Hematopoietic multipotent progenitor cell treated with erythropoietin and hydrocortisone succinate and interleukin-3 and kit ligand, for 6 days (in vitro differentiated cells): ENCODE data around the gene ACSL1.
"Not testable (repeated sequence)": the region's sequence is repeated elsewhere in the genome, so short reads cannot be mapped to it uniquely, and the experiment has no call there.

Source experiments
- DNase-seq: peaks from one replicate; pipeline ENCODE4 v3.0.0-alpha.2; 2015

ACSL1 gene

DNA sequence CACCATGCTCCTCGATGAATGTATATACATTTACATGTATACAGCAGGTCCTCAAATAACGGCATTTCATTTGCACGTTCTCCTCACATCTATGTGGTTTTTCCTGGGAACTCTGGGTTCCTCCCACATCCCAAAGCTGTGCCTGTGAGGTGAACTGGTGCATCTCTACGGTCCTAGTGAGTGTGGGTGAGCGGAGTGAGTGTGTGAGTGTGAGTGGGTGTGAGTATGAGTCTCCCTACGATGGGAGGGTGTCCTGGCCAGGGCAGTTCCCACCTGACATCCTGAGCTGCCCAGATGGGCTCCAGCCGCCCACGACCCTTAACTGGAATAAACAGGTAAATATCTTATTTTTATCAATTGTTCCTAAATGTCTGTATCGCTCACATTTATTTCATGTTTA is 40.0 kb downstream of the ACSL1 start:
- no peak for DNase-seq

DNA sequence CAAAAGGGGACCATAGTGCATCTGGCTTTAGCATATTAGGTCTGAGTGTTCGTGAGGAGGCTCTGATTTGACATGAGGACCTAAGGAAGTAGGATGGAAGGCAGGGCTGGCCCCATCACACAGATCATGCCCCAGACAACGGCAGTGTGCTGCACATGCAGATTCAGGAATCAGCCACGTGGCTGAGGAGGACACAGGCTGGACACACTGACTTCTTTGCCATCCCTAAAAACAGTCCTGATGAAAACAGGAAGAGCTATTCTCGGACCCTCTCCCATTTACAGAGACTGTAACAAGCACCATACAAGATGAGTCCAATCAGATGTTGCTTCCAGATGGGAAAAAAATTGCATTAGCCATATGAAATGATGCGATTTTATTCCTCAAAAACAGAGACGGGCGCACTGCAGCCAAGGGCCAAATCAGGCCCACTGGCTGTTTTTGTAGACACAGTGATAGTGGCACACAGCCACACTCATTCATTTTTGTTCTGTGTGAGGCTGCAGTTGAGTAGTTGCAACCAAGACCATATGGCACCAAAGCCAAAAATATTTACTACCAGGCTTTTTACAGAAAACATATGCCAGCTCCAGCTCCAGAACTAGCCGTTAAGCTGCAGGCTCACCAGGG is 41.0 kb downstream of the ACSL1 start:
- no peak for DNase-seq

DNA sequence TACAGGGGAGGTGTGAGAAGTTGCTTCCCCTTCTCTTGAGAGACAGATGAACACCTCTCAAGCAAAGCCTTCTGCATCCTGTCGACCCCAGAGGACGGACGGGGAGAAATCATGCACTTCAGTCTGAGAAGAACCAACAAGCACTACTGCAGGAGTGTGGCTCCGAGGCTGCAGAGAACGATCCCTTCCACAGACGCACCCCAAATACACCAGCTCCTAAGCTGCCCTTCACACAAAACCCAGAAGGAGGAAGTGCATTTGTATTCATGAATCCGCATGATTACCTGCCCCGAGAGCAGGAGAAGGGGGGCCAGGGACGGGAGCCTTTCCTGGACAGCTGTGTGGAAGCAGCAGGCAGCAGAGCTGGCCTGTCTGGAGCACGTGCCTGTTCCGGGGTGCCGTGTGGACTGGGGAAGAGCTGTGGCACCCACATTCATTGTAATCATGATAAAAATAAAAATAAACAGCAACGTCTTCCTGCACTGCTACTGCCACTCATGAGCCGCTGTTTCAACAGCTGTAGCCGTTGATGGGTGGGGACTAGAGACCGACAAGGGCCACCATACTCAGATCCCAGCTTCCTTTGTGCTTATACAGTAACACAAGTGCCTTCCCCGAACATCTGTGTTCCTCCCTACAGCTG is 42.9 kb downstream of the ACSL1 start:
- DNase-seq = peak; percentile 60

DNA sequence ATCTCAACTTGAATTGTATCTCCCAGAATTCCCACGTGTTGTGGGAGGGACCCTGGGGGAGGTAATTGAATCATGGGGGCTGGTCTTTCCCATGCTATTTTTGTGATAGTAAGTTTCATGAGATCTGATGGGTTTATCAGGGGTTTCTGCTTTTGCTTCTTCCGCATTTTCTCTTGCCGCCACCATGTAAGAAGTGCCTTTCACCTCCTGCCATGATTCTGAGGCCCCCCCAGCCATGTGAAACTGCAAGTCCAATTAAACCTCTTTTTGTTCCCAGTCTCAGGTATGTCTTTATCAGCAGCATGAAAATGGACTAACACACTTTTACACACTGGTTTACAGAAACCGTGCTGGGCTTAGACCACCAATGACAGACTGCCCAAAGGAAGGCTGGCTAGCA is 46.6 kb downstream of the ACSL1 start:
- DNase-seq = not testable (repeated sequence)

DNA sequence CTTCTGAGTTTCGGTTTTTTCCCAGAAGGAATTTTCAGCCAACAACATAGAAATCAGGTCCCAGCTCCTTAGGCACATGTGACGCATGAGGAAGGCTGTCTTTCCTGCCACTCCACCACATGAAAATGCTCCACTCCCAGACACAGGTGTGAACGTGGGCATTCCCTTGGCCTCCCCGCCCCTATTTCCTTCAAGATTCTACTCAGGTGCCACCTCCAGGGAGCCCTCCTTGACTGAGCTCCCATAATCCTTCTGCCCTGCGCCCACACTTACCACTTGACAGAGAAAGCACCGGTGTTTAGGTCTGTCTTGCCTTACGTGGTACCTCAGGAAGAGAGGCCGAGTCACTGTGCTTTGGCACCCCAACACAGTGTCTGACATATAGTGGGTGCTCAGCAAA is 47.4 kb downstream of the ACSL1 start:
- DNase-seq = no peak

DNA sequence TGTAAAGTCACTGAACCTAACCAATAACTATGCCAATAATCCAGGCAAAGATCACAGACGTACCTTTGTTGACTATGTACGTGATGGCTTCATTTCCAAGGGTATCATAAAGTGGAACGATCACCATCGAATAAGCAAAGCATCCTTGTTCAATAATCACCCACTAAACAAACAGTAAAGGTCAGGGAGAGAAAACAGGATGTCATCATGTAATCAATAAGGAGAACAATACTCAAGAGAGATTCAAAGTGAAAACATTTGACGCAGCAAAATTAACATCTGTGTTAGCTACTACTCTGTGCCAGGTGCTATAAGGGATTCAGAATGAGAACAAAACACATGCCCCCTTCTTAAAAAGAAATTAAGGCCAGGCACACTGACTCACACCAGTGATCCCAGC is 48.9 kb downstream of the ACSL1 start:
- no peak for DNase-seq

DNA sequence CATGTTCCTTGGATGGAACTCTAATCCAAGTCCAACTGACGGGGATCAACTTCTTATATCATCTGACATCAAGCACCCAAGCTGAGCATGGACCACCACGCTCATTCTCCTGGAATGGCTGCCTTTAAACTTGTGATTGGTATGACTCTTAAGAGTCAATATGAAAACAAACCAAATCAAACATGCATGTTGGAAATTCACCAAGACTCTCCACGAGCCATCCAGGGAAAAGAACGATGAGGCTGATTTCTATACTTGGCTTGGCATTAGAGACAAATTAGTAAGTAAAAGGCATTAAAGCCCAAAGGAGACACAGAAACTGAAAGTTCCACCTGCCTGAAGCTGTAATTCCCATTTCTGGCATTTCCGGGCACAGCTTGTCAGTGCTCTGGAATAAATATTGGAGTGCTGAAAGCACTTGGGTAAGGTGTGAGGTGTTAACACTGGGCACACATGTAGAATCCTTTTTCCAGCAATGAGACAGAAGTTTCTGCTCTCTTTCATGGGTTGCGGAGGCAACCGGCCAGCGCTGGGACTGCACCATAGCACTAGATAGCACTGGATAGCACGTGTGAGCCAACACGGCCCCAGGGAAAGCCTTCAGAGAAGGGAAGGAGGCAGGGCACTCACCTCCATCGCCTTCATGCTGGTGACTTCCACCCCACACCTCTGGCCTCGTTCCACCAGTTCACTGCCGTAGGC is 49.8 kb downstream of the ACSL1 start:
- no peak for DNase-seq

DNA sequence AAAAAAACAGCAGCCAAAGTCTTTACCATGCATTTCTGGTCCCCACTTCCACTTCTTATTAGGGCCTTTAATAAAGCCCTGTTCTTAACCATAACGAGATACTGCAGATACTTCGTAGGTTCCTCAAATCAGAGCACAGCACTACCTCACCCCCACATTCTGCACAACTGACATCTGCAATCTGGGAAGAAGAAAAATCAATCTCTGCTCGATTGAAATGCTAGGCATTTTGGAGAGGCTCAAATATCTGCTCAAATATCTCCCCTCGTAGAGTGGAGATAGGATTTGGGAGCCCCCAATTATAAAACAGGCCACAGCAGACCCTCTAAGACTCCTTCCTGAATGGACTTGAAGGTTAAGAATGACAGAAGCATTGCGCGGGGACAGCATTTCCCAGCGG is 51.6 kb downstream of the ACSL1 start:
- DNase-seq = no peak

DNA sequence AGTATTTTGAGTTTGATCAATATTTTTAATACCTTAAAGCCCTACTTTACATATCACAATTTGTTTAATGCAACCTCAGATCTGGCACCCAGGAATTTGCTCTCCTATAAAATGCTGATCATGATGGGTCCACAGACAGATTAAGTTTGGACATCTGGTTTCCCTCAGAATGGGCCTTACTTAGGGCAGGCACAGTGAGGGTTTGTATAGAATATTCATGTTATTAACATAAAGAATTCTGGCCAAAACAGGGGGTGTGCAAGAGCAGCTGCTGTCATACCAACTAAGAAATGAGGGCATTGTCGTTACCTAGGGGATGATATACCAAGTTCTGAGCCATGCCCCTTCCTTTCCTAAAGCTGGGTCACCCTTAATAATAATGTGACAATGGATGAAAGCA is 54.4 kb downstream of the ACSL1 start:
- DNase-seq = no peak

DNA sequence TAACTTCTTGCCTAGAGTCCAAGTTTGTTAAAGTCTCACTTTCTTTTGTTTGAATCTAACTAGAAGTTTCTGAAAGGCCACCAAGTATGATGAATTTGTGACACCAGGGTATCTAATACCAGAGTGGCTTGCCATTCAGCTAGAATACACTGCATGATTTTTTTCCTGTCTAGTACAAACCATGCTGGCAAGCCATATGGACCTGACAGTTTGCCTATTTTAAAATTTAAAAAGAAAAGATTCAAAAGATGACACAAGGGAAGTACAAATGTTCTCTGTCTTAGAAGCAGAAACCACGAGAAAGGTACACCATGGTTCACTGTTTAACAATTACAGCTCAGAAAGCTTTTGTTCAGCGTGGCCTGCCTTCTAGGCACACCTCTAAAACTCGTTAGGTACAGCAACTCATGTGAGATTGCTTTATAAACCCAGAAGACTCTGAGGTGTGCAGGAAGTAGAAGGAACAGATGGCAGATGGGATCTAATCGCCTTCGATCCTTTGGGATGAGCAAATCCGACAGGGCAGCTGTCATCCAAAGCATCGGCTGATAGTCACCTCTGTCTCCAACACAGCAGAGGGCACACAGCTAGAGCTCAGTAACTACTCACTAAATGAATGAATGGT is 56.5 kb downstream of the ACSL1 start:
- DNase-seq = no peak

DNA sequence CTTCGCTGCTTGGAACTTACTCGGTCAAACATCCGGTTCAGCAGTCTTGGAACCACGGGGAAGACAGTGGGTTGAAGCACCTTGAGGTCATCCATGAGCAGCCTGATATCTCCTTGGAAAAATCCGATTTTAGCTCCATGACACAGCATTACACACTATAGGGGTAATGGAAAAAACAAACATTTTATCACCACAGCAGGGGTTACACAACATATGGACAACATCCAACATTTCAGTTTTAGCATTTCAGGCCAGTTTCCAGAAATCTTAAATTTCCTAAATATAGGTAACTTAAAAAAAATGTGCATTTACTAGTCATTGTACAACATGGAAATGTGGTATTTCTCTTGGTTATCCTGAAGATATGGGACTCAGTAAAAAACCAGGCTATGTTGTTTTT is 57.5 kb downstream of the ACSL1 start:
- no peak for DNase-seq

DNA sequence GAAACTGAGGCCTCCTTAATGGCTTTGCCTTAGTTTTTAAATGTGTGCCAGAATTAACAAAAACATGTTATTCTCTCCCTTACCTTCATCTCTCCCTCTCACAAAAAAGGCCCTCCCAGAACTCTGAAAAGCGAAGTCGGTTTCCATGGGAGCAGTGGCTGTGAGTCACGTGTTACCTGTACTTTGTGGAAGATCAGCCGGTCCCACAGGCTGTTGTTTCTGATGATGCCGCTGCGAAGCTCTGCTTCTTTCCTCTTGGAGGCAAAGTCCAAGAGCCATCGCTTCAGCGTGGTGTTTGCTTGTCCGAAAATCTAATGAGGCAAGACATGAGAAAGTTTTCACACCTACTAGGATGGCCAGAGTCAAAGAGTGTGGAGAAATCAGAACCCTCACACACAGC is 59.3 kb downstream of the ACSL1 start:
- DNase-seq = no peak

DNA sequence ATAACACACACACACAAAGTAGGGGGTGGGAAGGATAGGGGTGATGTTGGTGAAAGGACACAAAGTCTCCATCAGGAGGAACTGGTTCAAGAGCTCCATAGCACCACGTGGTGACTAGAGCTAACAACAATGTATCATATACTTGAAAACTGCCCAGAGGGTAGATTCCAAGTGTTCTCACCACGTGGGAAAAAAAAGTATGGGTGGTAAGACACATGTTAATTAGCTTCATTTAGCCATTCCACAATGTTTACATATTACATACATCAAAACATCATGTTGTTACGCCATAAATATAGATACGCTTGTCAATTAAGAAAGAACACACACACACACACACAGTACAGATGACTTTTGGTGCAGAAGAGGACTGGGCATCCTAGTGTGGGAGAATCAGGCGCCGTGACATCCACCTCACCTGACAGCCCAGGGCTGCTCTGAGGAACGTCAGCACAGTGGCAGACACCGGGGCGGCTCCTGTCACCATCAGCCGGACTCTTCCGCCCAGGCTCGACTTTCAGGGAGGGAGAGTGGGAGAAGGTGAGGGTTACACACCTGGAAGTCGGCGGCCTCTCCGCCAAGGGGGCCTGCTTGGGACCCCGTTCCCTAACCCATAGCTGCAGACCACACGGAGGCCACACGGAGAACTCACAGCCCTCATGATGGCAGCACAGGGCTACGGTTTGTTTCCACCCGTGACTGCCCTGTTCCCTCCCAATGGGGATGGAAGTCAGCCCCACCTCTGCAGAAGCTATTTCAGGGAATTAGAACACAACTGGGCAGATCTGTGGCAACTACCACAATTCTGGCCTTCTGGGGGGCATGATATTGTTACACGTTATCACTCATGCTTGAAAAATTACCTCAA is 60.1 kb downstream of the ACSL1 start:
- no peak for DNase-seq

DNA sequence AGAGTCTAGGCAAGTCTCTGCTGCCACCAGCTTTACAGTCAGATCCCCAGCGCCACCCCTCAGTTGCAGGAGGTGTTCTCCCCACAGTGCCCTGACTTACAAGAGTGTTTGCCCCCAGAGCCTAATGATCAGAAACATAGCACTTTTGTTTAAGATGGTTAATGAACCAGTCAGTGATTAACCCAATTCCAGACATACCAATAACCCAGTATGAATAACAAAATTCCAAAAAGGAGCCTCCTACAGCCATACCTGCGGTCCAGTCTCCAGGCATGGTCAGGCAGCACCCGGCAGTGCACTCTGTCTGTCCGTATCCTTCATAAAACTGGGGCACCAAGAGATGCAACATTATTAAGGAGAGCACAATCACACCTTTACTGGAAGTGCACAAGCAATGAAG is 61.2 kb downstream of the ACSL1 start:
- DNase-seq = no peak

DNA sequence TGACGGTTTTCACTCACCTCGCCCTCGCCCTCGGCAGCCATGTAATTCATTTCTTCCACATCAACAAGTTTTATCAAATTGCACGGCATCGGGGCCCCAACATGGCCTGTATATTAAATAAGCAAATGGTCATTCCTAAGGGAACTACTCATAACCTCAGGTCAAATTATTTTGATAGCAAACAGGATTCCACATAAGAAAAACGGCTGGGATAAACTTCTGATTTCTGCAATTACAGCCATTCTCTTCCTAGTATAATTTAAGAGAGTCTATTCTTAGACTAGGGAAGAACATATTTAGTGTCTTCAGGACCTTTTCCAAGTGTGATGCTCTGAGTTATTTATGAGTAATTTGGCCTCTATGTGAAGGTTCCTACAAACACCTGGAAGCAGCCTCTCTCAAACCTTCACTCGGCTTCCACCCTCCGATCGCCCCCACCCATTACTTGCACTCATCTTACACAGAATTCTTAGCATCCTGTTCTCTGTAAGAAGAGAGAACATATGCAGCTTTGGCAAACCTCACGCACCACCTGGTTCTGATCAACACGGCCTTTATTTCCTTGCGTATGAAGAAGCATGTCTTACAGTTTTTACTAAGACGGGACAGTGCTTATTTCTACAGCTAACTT is 62.5 kb downstream of the ACSL1 start:
- no peak for DNase-seq

DNA sequence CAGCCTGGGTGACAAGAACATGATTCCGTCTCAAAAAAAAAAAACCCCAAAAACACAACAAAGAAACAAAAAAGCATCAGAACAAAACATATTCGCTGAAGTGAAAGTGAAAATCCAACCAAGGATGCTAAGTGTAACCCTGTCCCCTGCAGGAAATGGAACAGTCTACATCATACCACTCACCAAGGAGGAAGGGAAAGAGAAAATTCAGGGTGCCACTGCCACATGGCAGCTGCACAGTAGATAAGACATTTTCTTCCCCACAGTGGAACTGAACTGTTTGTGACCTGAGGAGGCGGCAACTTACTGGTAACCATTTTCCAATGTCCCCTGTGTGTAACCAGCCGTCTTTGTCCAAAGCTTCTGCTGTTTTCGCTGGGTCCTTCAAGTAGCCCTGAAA is 63.7 kb downstream of the ACSL1 start:
- peak; percentile 71 for DNase-seq

DNA sequence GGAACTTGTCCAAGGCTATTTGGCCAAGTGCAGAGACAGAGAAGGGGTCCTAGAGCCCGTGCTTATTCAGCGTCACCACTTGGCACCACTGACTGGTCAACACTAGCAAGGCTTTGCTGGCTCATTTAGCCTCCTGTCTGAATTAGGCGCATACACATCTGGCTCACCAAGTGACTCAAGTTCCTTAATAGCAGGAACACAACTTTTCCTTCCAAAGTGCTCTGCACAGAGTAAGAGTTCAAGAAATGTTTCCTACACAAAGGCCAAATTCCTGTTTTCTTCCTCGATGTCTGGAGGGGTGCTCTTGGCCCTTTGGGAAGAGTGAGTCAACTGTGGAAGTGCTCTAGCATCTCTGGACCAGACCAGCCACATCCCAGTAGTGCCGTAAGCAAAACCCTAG is 65.1 kb downstream of the ACSL1 start:
- DNase-seq = no peak

DNA sequence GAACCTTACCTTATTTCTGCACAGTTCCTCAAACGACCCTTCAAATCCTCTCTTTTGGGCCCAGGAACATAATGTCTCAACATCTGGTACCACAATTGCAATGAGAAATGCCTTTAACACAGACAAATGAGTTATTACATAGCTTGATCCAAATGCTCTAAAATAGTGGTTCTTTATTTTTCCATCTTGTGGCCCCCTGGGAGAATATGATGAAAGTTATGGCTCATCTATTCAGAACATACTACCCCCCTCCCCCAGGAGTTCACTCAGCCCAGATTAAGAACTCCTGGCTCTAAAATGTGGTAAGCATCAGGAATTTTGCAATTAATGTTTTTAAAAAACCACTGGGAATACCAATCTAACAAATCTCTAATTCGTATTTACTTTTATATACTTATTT is 68.0 kb downstream of the ACSL1 start:
- DNase-seq = no peak

DNA sequence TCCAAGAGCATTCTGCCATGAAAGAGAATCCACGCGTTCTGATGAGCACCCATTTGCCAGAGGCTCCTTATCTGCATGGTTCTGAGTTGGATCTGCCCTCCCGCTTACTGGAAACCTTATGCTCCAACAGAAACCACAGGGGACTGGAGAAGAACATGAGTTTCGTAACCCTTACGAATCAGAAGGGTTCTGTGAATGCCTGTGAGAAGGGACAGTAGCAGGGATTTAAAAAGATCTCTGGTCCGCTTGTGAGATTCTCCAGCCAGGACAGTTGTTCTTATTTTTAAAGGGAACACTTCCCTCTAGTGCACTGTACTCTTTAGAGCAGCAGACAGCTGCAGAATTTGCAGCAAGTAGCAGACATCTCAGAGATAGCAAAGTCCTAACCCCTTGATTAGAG is 69.4 kb downstream of the ACSL1 start:
- DNase-seq = peak; percentile 21

DNA sequence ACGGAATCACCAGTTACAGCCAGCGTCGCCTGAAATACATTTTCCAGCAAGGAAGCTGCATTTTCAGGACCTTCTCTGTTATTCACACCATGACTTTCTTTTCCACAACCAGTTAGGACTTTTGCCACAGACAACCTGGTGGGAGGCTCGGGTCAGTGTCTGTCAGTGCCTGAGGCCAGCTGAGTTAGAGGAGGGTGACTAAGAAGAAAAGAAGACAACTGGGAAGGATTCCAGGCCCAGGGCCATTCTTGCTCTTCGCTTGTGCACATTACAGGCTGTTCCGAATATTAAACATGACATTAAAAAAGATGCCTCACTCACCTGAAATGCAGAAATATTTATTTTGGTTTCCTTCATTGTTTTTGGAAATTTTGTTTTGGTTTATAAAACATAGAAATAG is 70.5 kb downstream of the ACSL1 start:
- no peak for DNase-seq

DNA sequence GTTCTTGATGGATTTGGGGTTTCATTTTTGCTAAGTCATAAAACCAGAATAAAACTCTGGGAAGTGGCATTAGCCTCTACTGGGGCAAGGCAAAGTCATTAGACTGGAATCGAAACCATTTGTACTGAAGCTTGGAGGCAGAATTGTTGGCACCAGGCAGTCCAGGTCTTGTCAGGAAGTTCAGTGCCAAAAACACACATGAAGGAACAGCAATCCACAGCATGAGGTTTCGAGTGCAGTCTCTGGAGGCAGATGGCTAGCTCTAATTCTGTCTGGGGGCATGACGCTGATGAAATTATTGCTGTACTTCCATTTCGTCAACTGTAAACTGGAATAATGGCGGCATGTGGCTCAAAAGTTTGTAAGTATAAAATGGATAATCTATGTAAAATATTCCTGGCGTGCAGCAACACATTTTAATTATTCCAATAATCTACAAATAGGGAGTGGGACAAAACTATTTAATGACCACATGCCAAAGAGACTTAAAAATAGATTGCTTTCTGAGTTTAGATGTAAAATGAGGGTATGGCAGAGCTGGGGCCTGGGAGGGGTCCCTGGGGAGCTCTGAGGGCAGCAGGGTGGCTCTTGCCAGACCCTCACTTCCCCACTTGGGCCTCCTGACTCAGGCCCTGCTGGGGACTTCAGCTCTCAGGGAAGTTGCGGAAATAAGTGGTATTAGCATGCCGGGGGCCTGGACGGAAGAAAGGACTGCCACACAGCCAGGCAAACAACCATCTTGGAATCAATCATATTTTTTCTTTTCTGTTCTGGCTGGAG is 73.1 kb downstream of the ACSL1 start:
- no peak for DNase-seq

DNA sequence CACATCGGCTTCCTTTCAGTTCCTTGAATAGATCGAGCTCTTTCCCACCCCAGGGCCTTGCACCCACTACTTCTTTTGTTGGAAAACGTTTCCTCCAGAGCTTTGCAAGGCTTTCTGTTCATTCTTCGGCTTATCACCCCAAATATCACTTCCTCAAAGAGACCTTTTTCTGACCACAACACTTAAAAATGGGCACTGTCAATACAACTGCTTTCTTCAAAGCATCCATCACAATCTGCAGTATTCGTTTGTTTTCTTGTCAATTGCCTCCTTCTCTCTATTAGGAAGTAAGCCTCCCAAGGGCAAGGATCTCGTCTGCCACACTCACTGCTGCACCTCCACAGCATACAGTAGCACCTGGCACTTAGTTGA is 74.2 kb downstream of the ACSL1 start:
- peak; percentile 23 for DNase-seq
